ENCODE measurements around the gene FREY1.

- TF ChIP-seq POLR2A (IDR thresholded peaks at IDR 0.05), result no peak
- no peak for TF ChIP-seq CTCF (IDR thresholded peaks at IDR 0.05)
Measured at GRCh38 chr11:45942381-45942780, 35.3 kb upstream of the FREY1 start.
